Adrenal gland (tissue), 12 donors: ENCODE measurements around the gene PGS1. TPM values are rescaled to one million over a fixed set of nuclear protein-coding genes. Genes with fewer than 3 reads are reported as not detected.

Experiments used
- DNase-seq, 7 donors: peaks; one replicate each; pipeline ENCODE4 v3.0.0-alpha.2; 2019 to 2020
- H3K27ac ChIP-seq, 5 donors: fragments of 200-600 bp; sonication (generic) in 4 of 5; 1 replicate in 3 of 5; 2 replicates in 2 of 5; pipeline versions ENCODE4 v1.5.1 to v1.8.0; 2016 to 2020; ENCODE audit warnings: mild to moderate bottlenecking in 1 of 5
- H3K27me3 ChIP-seq: fragments of 200-600 bp; 2 replicates; pipeline ENCODE4 v1.8.0; 2021
- H3K36me3 ChIP-seq, 2 donors: fragments of 200-600 bp; replicated peaks in 1 of 2; 1 replicate in 1 of 2; 2 replicates in 1 of 2; pipeline versions ENCODE4 v1.5.1 to v1.8.0; 2018 to 2022
- H3K4me1 ChIP-seq, 2 donors: fragments of 200-600 bp; replicated peaks in 1 of 2; 1 replicate in 1 of 2; 2 replicates in 1 of 2; pipeline versions ENCODE4 v1.5.1 to v1.8.0; 2018 to 2021
- H3K4me3 ChIP-seq, 4 donors: fragments of 200-600 bp; sonication (generic) in 3 of 4; one replicate each; pipeline ENCODE4 v1.5.1; 2016 to 2018
- H3K9me3 ChIP-seq, 3 donors: fragments of 200-600 bp; sonication (generic) in 1 of 3; replicated peaks in 1 of 3; 1 replicate in 2 of 3; 2 replicates in 1 of 3; pipeline versions ENCODE4 v1.5.1 to v1.8.0; 2016 to 2021
- POLR2A ChIP-seq, 2 donors: fragments of 450-650 bp; IDR thresholded peaks; one replicate each; pipeline ENCODE4 v1.6.1; 2017; ENCODE audit warnings: antibody characterized with exemption in 2 of 2, mild to moderate bottlenecking in 2 of 2, moderate library complexity in 1 of 2
- WGBS, 4 donors: extraction: QIAGEN DNeasy Blood & Tissue Kit in 2 of 4; methylation state at CpG; one replicate each; pipeline versions ENCODE4 v1.1.5 to v1.1.7; 2013 to 2017; 5-methylcytosine and 5-hydroxymethylcytosine counted together
- intact Hi-C, 2 donors: fragments of 100-400 bp; cut with DNase I; formaldehyde crosslinking; loops; one replicate each; pipeline versions ENCODE4 v1.14.1 to v1.15.0; 2022 to 2023
- polyA plus RNA-seq, 3 donors: library from polyadenylated mRNA; stranded (reverse); fragments of 200-250 nt in 2 of 3; fragments of 350-450 nt in 1 of 3; fragmentation: Illumina TruSeq in 1 of 3; extraction: RNeasy Lipid Tissue Mini Kit (QIAGEN cat#74804) in 1 of 3; gene quantifications; one replicate each; pipeline ENCODE4 v1.2.3, GENCODE V29; 2013 to 2014
- total RNA-seq, 9 donors: library from RNA; depleted of rRNA in 4 of 9; stranded (reverse); fragments of >200 nt in 4 of 9; fragments of 120-200 nt in 1 of 9; fragmentation: NEBNext Ultra II Directional in 1 of 9; extraction: Animal tissue kit (Norgen Biotek cat#: 25700) in 1 of 9; gene quantifications; one replicate each; pipeline versions ENCODE4 v1.1.0 to v1.2.4, GENCODE V29; 2013 to 2023
- TF ChIP-seq, protein P1 (sequence below), 6 experiments: fragments of 450-650 bp in 4 of 6; fragments of 200-600 bp in 2 of 6; sonication (generic) in 1 of 6; IDR thresholded peaks; 1 replicate in 5 of 6; 2 replicates in 1 of 6; pipeline versions ENCODE4 v1.5.1 to v1.8.0; 2016 to 2021; ENCODE audit warnings: antibody characterized with exemption in 6 of 6, mild to moderate bottlenecking in 2 of 6, moderate library complexity in 1 of 6
- donor health status: healthy with polysubstance abuse.
- donor health status: Bipolar disorder and iron deficiency.
- donor health status: DM: yes; HTN: yes; CAD: no.
- donor health status: DM: no; HTN: no; CAD: no.
- donor health status: DM: no; HTN: no; CAD: no.
- donor health status: DM: yes; HTN: yes; CAD: no.

The PGS1 gene
- total and polyA plus RNA-seq, 12 donors: 11.9 to 64.5 (median 31.0) TPM

DNA sequence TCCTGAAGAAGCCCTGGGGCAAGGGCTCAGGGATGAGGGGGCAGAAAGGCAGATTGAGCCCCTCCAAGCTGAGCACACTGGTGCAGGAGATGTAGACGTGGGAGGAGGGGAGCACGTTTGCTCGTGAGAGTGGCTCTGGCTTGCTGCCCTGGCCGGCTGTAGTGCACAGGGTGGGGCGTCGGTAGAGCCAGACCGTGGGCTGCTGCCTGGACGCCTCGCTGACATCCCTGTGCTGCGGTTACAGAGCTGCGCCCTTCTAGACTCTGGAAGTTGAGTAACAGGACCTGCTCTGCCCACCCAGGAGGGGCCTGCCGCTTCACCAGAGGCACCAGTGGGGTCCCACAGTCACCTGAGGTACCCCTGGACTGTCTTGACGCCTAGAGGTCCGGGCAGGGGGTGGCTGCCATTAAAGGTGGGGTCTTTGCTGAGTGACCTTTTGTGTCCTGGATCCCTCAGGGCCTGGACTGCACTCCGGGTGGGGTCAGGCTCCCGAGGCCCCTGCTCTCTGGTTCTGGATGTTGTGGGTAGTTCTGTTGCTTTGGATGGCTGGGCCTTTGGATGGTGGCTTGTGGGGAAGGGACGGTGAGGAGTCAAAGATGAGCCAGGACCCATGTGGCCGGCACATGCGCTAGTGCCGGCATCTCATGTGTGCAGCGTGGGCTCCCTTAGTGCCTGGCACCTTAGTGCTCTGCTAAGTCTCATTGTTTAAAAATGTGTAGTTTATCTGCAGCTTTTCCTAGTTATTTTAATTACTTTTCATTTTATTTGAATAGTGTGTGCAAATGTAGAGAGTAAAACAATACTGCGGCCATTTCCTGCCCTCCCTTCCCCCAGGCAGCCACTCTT is 41.7 kb downstream of the PGS1 start:
- H3K9me3 ChIP-seq: no peaks in the 10 kb centered on the region
- peak overlapping the region in 2 of 5 donors; percentile 12 to 61 for H3K27ac ChIP-seq
- H3K27me3 ChIP-seq: no peaks in the 10 kb centered on the region
- 79 to 87% (median 83%) methylated on average over 9 to 22 of the region's 22 CpGs for WGBS, 4 donors
- no peak for DNase-seq
- no peak overlapping the region for H3K4me3 ChIP-seq
- peaks cover 0 to 48% of the 10 kb centered on the region in 2 donors for H3K36me3 ChIP-seq
- TF ChIP-seq POLR2A (IDR thresholded peaks at IDR 0.05): no peak
- TF ChIP-seq, protein P1, sequence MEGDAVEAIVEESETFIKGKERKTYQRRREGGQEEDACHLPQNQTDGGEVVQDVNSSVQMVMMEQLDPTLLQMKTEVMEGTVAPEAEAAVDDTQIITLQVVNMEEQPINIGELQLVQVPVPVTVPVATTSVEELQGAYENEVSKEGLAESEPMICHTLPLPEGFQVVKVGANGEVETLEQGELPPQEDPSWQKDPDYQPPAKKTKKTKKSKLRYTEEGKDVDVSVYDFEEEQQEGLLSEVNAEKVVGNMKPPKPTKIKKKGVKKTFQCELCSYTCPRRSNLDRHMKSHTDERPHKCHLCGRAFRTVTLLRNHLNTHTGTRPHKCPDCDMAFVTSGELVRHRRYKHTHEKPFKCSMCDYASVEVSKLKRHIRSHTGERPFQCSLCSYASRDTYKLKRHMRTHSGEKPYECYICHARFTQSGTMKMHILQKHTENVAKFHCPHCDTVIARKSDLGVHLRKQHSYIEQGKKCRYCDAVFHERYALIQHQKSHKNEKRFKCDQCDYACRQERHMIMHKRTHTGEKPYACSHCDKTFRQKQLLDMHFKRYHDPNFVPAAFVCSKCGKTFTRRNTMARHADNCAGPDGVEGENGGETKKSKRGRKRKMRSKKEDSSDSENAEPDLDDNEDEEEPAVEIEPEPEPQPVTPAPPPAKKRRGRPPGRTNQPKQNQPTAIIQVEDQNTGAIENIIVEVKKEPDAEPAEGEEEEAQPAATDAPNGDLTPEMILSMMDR (IDR thresholded peaks at IDR 0.05): no peak
- intact Hi-C loops: loop anchor here (5.0 kb wide), 2 partner anchors 58 to 128 kb away; partner anchors contain the start of gene SOCS3 (in 2 of the 2)
- H3K4me1 ChIP-seq: peaks cover 11 to 23% of the 10 kb centered on the region in 2 donors

GRCh38 chr17:78421084-78421533 is 42.7 kb downstream of the PGS1 start:
- no peaks in the 10 kb centered on the region for H3K27me3 ChIP-seq
- H3K4me3 ChIP-seq: no peak overlapping the region
- WGBS, 4 donors: 87 to 100% (median 94%) methylated on average over 2 to 6 of the region's 6 CpGs
- peaks cover 0 to 53% of the 10 kb centered on the region in 2 donors for H3K36me3 ChIP-seq
- no peak for DNase-seq
- H3K4me1 ChIP-seq: peaks cover 3 to 13% of the 10 kb centered on the region in 2 donors
- H3K9me3 ChIP-seq: no peaks in the 10 kb centered on the region
- TF ChIP-seq POLR2A (IDR thresholded peaks at IDR 0.05): no peak
- TF ChIP-seq, protein P1 (IDR thresholded peaks at IDR 0.05): no peak
- peak overlapping the region in 1 of 5 donors; percentile 40 for H3K27ac ChIP-seq
- intact Hi-C loops: loop anchor here (5.0 kb wide), 2 partner anchors 59 to 129 kb away; partner anchors contain the start of gene SOCS3 (in 2 of the 2)

DNA sequence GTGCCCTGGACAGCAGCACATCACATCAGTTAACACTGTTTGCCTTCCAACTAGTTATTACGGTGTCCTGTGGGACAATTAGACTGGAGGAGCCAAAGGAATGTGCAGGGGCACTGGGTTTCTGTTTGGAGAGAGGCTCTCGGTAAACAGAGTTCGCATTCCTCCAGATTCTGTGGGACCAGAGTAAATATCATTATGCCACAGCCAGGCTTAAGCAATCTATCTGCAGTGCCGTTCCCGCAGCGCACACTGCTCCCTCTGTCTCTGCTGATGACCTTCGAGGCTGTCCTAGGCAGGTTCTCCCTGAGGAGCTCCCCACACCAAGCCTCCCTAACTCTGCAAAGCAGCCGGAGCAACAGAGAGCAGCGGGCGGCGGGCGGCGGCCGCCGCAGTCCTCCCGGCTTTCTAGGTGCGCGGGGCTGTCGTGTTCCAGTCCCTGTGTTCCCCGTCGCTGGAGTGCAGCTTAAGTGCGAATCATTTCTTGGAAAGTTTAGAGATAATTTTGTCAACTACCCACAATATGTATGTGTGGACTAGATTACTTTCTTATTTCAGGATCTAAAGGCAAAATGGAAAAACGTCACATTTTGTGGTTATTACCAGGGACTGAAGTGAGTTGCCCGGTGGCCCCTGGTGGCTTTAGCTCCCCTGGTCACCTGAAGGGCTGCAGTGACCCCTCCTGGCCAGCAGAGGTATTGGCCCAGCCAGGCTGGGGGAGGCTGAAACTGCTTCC is 43.3 kb downstream of the PGS1 start:
- no peaks in the 10 kb centered on the region for H3K27me3 ChIP-seq
- WGBS, 4 donors: 67 to 80% (median 73%) methylated on average over 20 to 24 of the region's 24 CpGs
- peaks cover 0 to 7% of the 10 kb centered on the region in 2 donors for H3K4me1 ChIP-seq
- H3K36me3 ChIP-seq: peaks cover 0 to 58% of the 10 kb centered on the region in 2 donors
- H3K4me3 ChIP-seq: no peak overlapping the region
- DNase-seq: peak; percentile 74 to 85 (median 80)
- intact Hi-C loops: loop anchor here (5.0 kb wide), 2 partner anchors 59 to 129 kb away; partner anchors contain the start of gene SOCS3 (in 2 of the 2)
- TF ChIP-seq, protein P1 (IDR thresholded peaks at IDR 0.05): peak; percentile 97 to 99 (median 98)
- no peak for TF ChIP-seq POLR2A (IDR thresholded peaks at IDR 0.05)
- peak overlapping the region in 1 of 5 donors; percentile 40 for H3K27ac ChIP-seq
- H3K9me3 ChIP-seq: no peaks in the 10 kb centered on the region

DNA sequence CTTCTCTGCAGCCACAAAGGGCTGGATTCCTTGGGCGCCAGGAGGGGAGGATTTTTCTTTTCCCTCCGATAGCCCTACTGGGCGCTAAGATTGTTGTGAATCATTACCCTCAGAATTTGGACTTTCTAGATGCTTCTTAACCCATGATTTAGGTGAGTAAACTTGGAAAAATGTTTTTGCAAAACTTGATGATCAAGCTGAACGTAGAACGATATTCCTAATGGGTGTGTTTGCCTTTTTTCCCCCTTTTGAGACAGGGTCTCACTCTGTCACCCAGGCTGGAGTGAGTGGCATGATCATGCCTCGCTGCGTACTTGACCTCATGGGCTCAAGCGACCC is 43.8 kb downstream of the PGS1 start:
- DNase-seq: no peak
- H3K36me3 ChIP-seq: peaks cover 0 to 64% of the 10 kb centered on the region in 2 donors

More for the DNA sequence above, 43.8 kb downstream of the PGS1 start:
- H3K27ac ChIP-seq: no peak overlapping the region
- H3K9me3 ChIP-seq: no peaks in the 10 kb centered on the region
- H3K4me3 ChIP-seq: no peak overlapping the region
- TF ChIP-seq, protein P1 (IDR thresholded peaks at IDR 0.05): peak in 1 of 6 experiments; percentile 10
- no peak for TF ChIP-seq POLR2A (IDR thresholded peaks at IDR 0.05)
- 67 to 71% (median 70%) methylated on average over 8 of the region's 8 CpGs for WGBS, 4 donors
- no peaks in the 10 kb centered on the region for H3K27me3 ChIP-seq
- H3K4me1 ChIP-seq: peaks cover 0 to 4% of the 10 kb centered on the region in 2 donors
- intact Hi-C loops: loop anchor here (5.0 kb wide), 2 partner anchors 60 to 130 kb away; partner anchors contain the start of gene SOCS3 (in 2 of the 2)
